Body of pancreas (tissue), 4 donors: Measurements from ENCODE around the gene ASPG.

Source experiments
- CTCF ChIP-seq, 7 experiments: fragments of 450-650 bp in 4 of 7; fragments of 200-600 bp in 3 of 7; sonication (generic) in 3 of 7; IDR thresholded peaks; one replicate each; pipeline ENCODE4 v1.5.1; 2016 to 2019; ENCODE audit warnings: antibody characterized with exemption in 7 of 7
- POLR2A ChIP-seq, 3 donors: fragments of 450-650 bp; IDR thresholded peaks; one replicate each; pipeline ENCODE4 v1.6.1; 2016; ENCODE audit warnings: antibody characterized with exemption in 3 of 3, mild to moderate bottlenecking in 2 of 3

- TF ChIP-seq CTCF (IDR thresholded peaks at IDR 0.05) (no peak), POLR2A (IDR thresholded peaks at IDR 0.05) (no peak)
Measured at GRCh38 chr14:104037903-104038302, 47.6 kb upstream of the ASPG start.
